Common myeloid progenitor, CD34-positive (primary cell): ENCODE measurements around the gene SART3.

Experiments
- CTCF ChIA-PET: fragments of 350-600 bp; sonication (Branson Sonifier 250); formaldehyde crosslinking; loops from one replicate; lab custom pipeline; 2021; ENCODE audit warnings: antibody characterized with exemption; lab: Charles Lee
- POLR2A ChIA-PET: fragments of 350-600 bp; sonication (Branson Sonifier 250); formaldehyde crosslinking; loops from one replicate; lab custom pipeline; 2021; ENCODE audit warnings: antibody characterized with exemption; lab: Charles Lee
- DNase-seq, 3 donors: peaks; one replicate each; pipeline versions ENCODE4 v3.0.0 to v3.0.0-alpha.2; 2013
- H3K27ac ChIP-seq, 2 experiments: 1 replicate in 1 of 2; 2 replicates in 1 of 2; pipeline ENCODE4 v1.7.0; 2013; ENCODE audit warnings: inconsistent platforms in 2 of 2, low read length in 2 of 2, mild to moderate bottlenecking in 2 of 2, low read depth in 1 of 2, moderate library complexity in 1 of 2; ENCODE audit not compliant: severe bottlenecking in 2 of 2, insufficient read depth in 1 of 2, poor library complexity in 1 of 2
- H3K27me3 ChIP-seq, 5 experiments: replicated peaks in 2 of 5; 1 replicate in 3 of 5; 2 replicates in 2 of 5; pipeline versions ENCODE4 v1.6.1 to v1.7.0; 2013; ENCODE audit warnings: low read length in 4 of 5, mild to moderate bottlenecking in 2 of 5, moderate library complexity in 2 of 5, inconsistent platforms in 1 of 5; ENCODE audit not compliant: insufficient read depth in 5 of 5, control insufficient read depth in 4 of 5
- H3K36me3 ChIP-seq, 4 experiments: 1 replicate in 2 of 4; 2 replicates in 2 of 4; pipeline versions ENCODE4 v1.6.1 to v1.7.0; 2013; ENCODE audit warnings: low read length in 3 of 4, control low read depth in 1 of 4, mild to moderate bottlenecking in 1 of 4; ENCODE audit not compliant: control insufficient read depth in 4 of 4, insufficient read depth in 4 of 4
- H3K4me1 ChIP-seq, 4 experiments: 1 replicate in 3 of 4; 2 replicates in 1 of 4; pipeline versions ENCODE4 v1.6.1 to v1.7.1; 2013; ENCODE audit warnings: low read length in 3 of 4, mild to moderate bottlenecking in 3 of 4, control low read depth in 1 of 4, inconsistent platforms in 1 of 4, moderate library complexity in 1 of 4; ENCODE audit not compliant: control insufficient read depth in 4 of 4, insufficient read depth in 4 of 4; ENCODE audit errors: control extremely low read depth in 1 of 4
- H3K4me3 ChIP-seq, 7 experiments: 1 replicate in 4 of 7; 2 replicates in 3 of 7; pipeline versions ENCODE4 v1.5.1 to v1.7.0; 2013; ENCODE audit warnings: mild to moderate bottlenecking in 7 of 7, low read length in 6 of 7, moderate library complexity in 6 of 7, inconsistent platforms in 2 of 7, low read depth in 2 of 7, control low read depth in 1 of 7; ENCODE audit not compliant: insufficient read depth in 4 of 7, control insufficient read depth in 1 of 7; ENCODE audit errors: extremely low read depth in 1 of 7
- H3K9me3 ChIP-seq, 5 experiments: 1 replicate in 4 of 5; 2 replicates in 1 of 5; pipeline versions ENCODE4 v1.6.1 to v1.7.1; 2013; ENCODE audit warnings: low read length in 4 of 5, mild to moderate bottlenecking in 2 of 5, inconsistent platforms in 1 of 5, low read depth in 1 of 5, moderate library complexity in 1 of 5; ENCODE audit not compliant: control insufficient read depth in 4 of 5, insufficient read depth in 2 of 5; ENCODE audit errors: control extremely low read depth in 1 of 5
- WGBS: methylation state at CpG from one replicate; pipeline ENCODE4 v1.1.5; 2013; ENCODE audit not compliant: insufficient coverage; 5-methylcytosine and 5-hydroxymethylcytosine counted together

SART3 gene

DNA sequence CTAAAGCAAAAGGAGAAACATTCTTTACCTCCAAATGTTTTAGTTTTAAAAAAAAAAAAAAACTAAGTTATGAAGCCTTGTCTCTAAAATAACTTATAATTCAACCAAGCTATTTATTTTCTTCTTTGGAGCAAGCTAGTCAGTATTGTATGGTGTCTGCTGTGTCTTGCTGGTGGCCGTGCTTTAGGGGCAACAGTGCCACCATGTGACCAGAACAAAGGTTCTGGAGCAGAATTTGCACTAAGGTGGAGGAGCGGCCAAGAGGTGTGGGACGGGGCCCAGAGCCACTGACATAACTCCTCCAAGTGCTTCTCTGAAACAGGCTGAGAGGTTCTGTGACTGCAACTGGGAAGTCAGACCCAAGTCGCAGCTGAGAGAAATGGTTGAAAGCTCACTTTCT is 41.4 kb downstream of the SART3 start:
- ChIA-PET CTCF (interaction anchor here (0.6 to 2.6 kb wide), 4 partner anchors 10 to 532 kb away, joined by 3 to 13 read pairs (median 4); no protein-coding TSS in a partner anchor), POLR2A (interaction anchor here (0.6 kb wide), 1 partner anchor 13 kb away, joined by 3 read pairs; no protein-coding TSS in a partner anchor)
- H3K36me3 ChIP-seq: peaks cover 24 to 76% (median 59%) of the 10 kb centered on the region in 4 experiments
- H3K27me3 ChIP-seq: no peaks in the 10 kb centered on the region
- 93% methylated on average over 2 of the region's 4 CpGs for WGBS
- no peaks in the 10 kb centered on the region for H3K9me3 ChIP-seq
- H3K4me1 ChIP-seq: peaks cover 0 to 12% (median 10%) of the 10 kb centered on the region in 4 experiments
- no peak overlapping the region for H3K4me3 ChIP-seq
- no peak overlapping the region for H3K27ac ChIP-seq
- peak; percentile 15 to 25 (median 19) for DNase-seq

DNA sequence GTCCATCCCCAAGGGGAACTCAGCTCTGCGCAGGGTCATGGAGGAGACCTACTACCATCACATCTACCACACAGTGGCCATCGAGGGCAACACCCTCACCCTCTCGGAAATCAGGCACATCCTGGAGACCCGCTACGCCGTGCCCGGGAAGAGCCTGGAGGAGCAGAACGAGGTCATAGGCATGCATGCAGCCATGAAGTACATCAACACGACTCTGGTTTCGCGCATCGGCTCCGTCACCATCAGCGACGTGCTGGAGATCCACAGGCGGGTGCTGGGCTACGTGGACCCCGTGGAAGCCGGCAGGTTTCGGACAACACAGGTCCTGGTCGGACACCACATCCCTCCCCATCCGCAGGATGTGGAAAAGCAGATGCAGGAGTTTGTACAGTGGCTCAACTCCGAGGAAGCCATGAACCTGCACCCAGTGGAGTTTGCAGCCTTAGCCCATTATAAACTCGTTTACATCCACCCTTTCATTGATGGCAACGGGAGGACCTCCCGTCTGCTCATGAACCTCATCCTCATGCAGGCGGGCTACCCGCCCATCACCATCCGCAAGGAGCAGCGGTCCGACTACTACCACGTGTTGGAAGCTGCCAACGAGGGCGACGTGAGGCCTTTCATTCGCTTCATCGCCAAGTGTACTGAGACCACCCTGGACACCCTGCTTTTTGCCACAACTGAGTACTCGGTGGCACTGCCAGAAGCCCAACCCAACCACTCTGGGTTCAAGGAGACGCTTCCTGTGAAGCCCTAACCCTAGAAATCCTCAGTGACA is 42.1 kb downstream of the SART3 start:
- H3K27me3 ChIP-seq: no peaks in the 10 kb centered on the region
- H3K36me3 ChIP-seq: peaks cover 20 to 70% (median 53%) of the 10 kb centered on the region in 4 experiments
- ChIA-PET CTCF (interaction anchor here (0.6 to 2.6 kb wide), 5 partner anchors 10 to 531 kb away, joined by 3 to 13 read pairs (median 4); no protein-coding TSS in a partner anchor), POLR2A (interaction anchor here (0.6 kb wide), 1 partner anchor 13 kb away, joined by 3 read pairs; no protein-coding TSS in a partner anchor)
- 98% methylated on average over 38 of the region's 39 CpGs for WGBS
- H3K27ac ChIP-seq: no peak overlapping the region
- no peaks in the 10 kb centered on the region for H3K9me3 ChIP-seq
- H3K4me1 ChIP-seq: peaks cover 0 to 13% (median 12%) of the 10 kb centered on the region in 4 experiments
- DNase-seq: no peak
- H3K4me3 ChIP-seq: no peak overlapping the region

- H3K27me3 ChIP-seq: no peaks in the 10 kb centered on the region
- peaks cover 16 to 63% (median 48%) of the 10 kb centered on the region in 4 experiments for H3K36me3 ChIP-seq
- DNase-seq: no peak
- no peak overlapping the region for H3K27ac ChIP-seq
- ChIA-PET CTCF (interaction anchor here (0.9 to 1.9 kb wide), 2 partner anchors 10 to 13 kb away, joined by 4 read pairs; no protein-coding TSS in a partner anchor), POLR2A (no interaction called here)
- no peak overlapping the region for H3K4me3 ChIP-seq
- no peaks in the 10 kb centered on the region for H3K9me3 ChIP-seq
- H3K4me1 ChIP-seq: peaks cover 0 to 13% (median 12%) of the 10 kb centered on the region in 4 experiments
- 95% methylated on average over 21 of the region's 24 CpGs for WGBS
These were observed 42.8 kb downstream of the SART3 start for GRCh38 chr12:108518101-108518715.

DNA sequence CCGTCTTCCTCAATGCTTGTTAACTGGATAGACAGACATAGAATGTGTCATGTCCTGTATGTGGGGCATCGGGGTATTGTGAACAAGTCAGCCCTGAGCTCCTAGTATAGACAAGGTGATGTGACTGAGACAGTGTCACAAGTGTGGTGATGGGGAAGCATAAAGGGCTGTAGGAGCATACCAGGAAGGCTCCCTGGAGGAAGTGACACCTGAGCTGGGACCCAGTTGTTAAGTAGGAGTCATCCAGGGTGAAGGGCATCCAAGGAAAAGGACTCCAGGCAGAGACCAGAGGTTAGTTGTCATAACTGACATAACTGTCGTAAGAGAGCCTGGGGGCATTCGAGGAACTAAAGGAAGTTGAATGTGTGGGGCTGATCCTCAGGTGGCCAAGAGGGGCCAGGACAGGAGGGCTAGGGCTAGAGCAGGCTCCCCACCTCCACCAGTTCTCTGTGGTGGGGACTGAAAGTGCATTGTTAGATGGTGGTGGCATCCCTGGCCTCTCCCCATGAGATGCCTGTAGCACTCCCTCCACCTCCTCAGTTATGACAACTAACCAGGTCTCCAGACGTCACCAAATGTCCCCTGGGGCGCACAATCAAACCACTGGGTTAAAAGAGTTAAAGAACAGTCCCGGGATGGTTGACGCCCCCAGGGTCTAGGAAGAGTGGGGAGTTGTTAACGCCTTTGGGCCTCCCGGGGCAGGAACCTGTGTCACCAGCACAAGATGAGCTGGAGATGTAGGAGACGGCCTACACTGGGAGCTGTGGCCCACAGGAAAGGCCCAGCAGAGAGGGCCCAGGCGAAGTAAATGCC is 43.5 kb downstream of the SART3 start:
- H3K4me3 ChIP-seq: no peak overlapping the region
- peaks cover 0 to 13% (median 12%) of the 10 kb centered on the region in 4 experiments for H3K4me1 ChIP-seq
- CTCF ChIA-PET: interaction anchor here (0.7 to 1.5 kb wide), 4 partner anchors 9 to 525 kb away, joined by 3 to 4 read pairs (median 4); no protein-coding TSS in a partner anchor
- 93% methylated on average over 8 of the region's 12 CpGs for WGBS
- no peaks in the 10 kb centered on the region for H3K9me3 ChIP-seq
- H3K36me3 ChIP-seq: peaks cover 16 to 56% (median 42%) of the 10 kb centered on the region in 4 experiments
- DNase-seq: no peak
- H3K27ac ChIP-seq: no peak overlapping the region
- POLR2A ChIA-PET: no interaction called here
- H3K27me3 ChIP-seq: no peaks in the 10 kb centered on the region

GRCh38 chr12:108516511-108517275 is 44.3 kb downstream of the SART3 start:
- CTCF ChIA-PET: interaction anchor here (0.7 to 1.5 kb wide), 3 partner anchors 11 to 524 kb away, joined by 3 to 4 read pairs (median 3); no protein-coding TSS in a partner anchor
- H3K27ac ChIP-seq: no peak overlapping the region
- POLR2A ChIA-PET: no interaction called here

DNA sequence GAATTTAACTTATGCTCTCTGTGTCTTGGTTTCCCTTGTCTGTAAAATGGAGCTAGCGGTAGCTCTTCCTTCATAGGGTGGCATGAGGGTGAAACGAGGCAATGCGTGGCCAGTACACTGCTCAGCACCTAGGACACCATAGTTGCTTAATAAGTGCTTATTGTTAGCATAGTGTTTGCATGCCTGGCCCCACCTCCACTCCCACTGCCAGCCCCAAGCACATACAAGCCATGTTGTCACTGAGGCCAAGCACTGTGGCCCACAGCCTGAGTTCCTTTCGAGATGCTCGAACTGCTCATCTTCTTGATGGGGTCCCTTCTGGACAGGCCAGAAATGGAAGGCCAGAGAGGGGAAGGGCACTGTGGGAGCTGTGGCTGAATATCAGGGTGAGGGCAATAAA is 45.1 kb downstream of the SART3 start:
- POLR2A ChIA-PET: no interaction called here

More at GRCh38 chr12:108516511-108517275, 44.3 kb downstream of the SART3 start:
- WGBS: 95% methylated on average over 23 of the region's 23 CpGs
- Histone ChIP-seq H3K36me3 (peaks cover 14 to 48% (median 36%) of the 10 kb centered on the region in 4 experiments), H3K4me1 (peaks cover 0 to 16% (median 14%) of the 10 kb centered on the region in 4 experiments), H3K4me3 (no peak overlapping the region), H3K27me3 (no peaks in the 10 kb centered on the region), H3K9me3 (no peaks in the 10 kb centered on the region)
- peak in 2 of 3 donors; percentile 21 to 42 for DNase-seq

More for the DNA sequence above, 45.1 kb downstream of the SART3 start:
- CTCF ChIA-PET: interaction anchor here (0.9 to 1.5 kb wide), 3 partner anchors 22 to 523 kb away, joined by 3 to 4 read pairs (median 3); no protein-coding TSS in a partner anchor
- Histone ChIP-seq H3K27me3 (no peaks in the 10 kb centered on the region), H3K4me1 (peaks cover 0 to 18% (median 16%) of the 10 kb centered on the region in 4 experiments), H3K36me3 (peaks cover 9 to 41% (median 29%) of the 10 kb centered on the region in 4 experiments), H3K27ac (peak overlapping the region; percentile 78 to 91), H3K9me3 (no peaks in the 10 kb centered on the region), H3K4me3 (peak overlapping the region; percentile 72 to 94 (median 86))
- DNase-seq: no peak
- 100% methylated on average over 2 of the region's 5 CpGs for WGBS
